Fibroblast of lung (primary cell): Measurements from ENCODE around the gene MYL10.

Source experiments
- EZH2 ChIP-seq: IDR thresholded peaks from 2 replicates; pipeline ENCODE4 v1.5.1; 2012; ENCODE audit warnings: low read length, control low read depth, mild to moderate bottlenecking; ENCODE audit errors: missing control alignments
- TF ChIP-seq, protein P1 (sequence below), 2 donors: IDR thresholded peaks in 1 of 2; conservative IDR thresholded peaks in 1 of 2; 1 replicate in 1 of 2; 2 replicates in 1 of 2; pipeline ENCODE4 v1.5.1; 2011 to 2012; ENCODE audit warnings: low read length in 2 of 2, control low read depth in 1 of 2, inconsistent platforms in 1 of 2, low read depth in 1 of 2, mild to moderate bottlenecking in 1 of 2

DNA sequence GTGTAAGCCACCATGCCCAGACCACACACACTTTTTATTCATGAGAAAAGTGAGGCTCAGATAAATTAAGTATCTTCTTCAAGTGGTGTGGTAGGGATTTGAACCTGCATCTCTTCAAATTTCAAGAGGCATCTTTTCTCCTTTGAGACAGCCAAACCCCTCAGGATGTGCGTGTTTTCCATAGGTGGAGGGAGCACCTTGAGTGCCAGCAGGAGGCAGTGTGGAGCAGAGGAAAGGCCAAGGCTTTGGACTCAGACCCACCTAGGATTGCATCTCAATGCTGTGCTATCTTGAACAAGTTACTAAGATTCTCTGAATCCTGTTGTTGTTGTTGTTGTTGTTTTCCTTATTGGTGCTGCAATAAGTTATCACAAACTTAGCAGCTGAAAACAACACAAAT lies 40.2 kb upstream of the MYL10 start:
- TF ChIP-seq, protein P1, sequence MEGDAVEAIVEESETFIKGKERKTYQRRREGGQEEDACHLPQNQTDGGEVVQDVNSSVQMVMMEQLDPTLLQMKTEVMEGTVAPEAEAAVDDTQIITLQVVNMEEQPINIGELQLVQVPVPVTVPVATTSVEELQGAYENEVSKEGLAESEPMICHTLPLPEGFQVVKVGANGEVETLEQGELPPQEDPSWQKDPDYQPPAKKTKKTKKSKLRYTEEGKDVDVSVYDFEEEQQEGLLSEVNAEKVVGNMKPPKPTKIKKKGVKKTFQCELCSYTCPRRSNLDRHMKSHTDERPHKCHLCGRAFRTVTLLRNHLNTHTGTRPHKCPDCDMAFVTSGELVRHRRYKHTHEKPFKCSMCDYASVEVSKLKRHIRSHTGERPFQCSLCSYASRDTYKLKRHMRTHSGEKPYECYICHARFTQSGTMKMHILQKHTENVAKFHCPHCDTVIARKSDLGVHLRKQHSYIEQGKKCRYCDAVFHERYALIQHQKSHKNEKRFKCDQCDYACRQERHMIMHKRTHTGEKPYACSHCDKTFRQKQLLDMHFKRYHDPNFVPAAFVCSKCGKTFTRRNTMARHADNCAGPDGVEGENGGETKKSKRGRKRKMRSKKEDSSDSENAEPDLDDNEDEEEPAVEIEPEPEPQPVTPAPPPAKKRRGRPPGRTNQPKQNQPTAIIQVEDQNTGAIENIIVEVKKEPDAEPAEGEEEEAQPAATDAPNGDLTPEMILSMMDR (conservative IDR thresholded peaks at IDR 0.05 in 1 of 2, IDR thresholded peaks at IDR 0.05 in 1 of 2; ENCODE audit: low read depth in 1 of 2, low read length in 2 of 2) = peak in 1 of 2 donors; percentile 27
- TF ChIP-seq EZH2 = no peak
